Parathyroid adenoma (tissue), 2 donors: Measurements from ENCODE around the gene OR2Y1.

ENCODE experiments used
- H2AFZ ChIP-seq: fragments of 300-600 bp; sonication (generic); one replicate; pipeline ENCODE4 v1.7.0; 2017; ENCODE audit warnings: antibody characterized with exemption, mild to moderate bottlenecking
- H3K27ac ChIP-seq: fragments of 300-600 bp; sonication (generic); one replicate; pipeline ENCODE4 v1.7.0; 2017
- H3K27me3 ChIP-seq: fragments of 300-600 bp; sonication (generic); one replicate; pipeline ENCODE4 v1.7.0; 2017; ENCODE audit warnings: low read length; ENCODE audit not compliant: control insufficient read depth, insufficient read depth
- H3K36me3 ChIP-seq: fragments of 300-600 bp; sonication (generic); one replicate; pipeline ENCODE4 v1.7.0; 2017; ENCODE audit warnings: low read length; ENCODE audit not compliant: control insufficient read depth, insufficient read depth
- H3K4me1 ChIP-seq: fragments of 300-600 bp; sonication (generic); one replicate; pipeline ENCODE4 v1.7.0; 2017; ENCODE audit warnings: control low read depth
- H3K4me2 ChIP-seq: fragments of 300-600 bp; sonication (generic); one replicate; pipeline ENCODE4 v1.7.0; 2017; ENCODE audit warnings: low read length
- H3K4me3 ChIP-seq: fragments of 300-600 bp; sonication (generic); one replicate; pipeline ENCODE4 v1.7.0; 2017; ENCODE audit warnings: low read depth, low read length
- H3K79me2 ChIP-seq: fragments of 300-600 bp; sonication (generic); one replicate; pipeline ENCODE4 v1.7.0; 2017; ENCODE audit warnings: control low read depth
- H3K9ac ChIP-seq: fragments of 300-600 bp; sonication (generic); one replicate; pipeline ENCODE4 v1.7.0; 2017; ENCODE audit warnings: mild to moderate bottlenecking
- H3K9me3 ChIP-seq: fragments of 300-600 bp; sonication (generic); one replicate; pipeline ENCODE4 v1.7.0; 2017; ENCODE audit warnings: low read length; ENCODE audit not compliant: control insufficient read depth
- TF ChIP-seq, protein P1 (sequence below): fragments of 300-600 bp; sonication (generic); IDR thresholded peaks from one replicate; pipeline ENCODE4 v1.7.0; 2017; ENCODE audit warnings: antibody characterized with exemption, mild to moderate bottlenecking
- donor health status: primary hyperparathyroidism.

The OR2Y1 gene

DNA sequence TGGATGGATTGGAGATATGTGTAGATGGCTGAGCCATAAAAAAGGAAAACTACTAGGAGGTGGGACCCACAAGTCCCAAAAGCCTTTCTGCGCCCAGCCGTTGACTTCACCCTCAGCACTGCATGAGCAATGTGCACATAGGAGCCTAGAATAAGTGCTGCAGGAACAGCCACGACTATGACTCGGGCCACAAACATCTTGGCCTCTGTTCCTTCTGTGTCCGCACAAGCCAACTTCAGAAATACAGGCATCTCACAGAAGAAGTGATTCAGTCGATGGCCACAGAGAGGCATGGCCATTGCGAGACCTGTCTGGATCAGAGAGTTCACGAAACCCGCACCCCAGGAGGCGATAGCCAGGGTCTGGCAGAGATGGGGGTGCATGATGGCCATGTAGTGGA is 587 bp downstream of the OR2Y1 start:
- no peaks in the 10 kb centered on the region for H3K9me3 ChIP-seq
- H3K4me1 ChIP-seq: no peaks in the 10 kb centered on the region
- no peak overlapping the region for H3K4me2 ChIP-seq
- no peaks in the 10 kb centered on the region for H3K79me2 ChIP-seq
- no peak overlapping the region for H3K4me3 ChIP-seq
- no peaks in the 10 kb centered on the region for H3K36me3 ChIP-seq
- H3K27ac ChIP-seq: no peak overlapping the region
- no peak overlapping the region for H3K9ac ChIP-seq
- TF ChIP-seq, protein P1, sequence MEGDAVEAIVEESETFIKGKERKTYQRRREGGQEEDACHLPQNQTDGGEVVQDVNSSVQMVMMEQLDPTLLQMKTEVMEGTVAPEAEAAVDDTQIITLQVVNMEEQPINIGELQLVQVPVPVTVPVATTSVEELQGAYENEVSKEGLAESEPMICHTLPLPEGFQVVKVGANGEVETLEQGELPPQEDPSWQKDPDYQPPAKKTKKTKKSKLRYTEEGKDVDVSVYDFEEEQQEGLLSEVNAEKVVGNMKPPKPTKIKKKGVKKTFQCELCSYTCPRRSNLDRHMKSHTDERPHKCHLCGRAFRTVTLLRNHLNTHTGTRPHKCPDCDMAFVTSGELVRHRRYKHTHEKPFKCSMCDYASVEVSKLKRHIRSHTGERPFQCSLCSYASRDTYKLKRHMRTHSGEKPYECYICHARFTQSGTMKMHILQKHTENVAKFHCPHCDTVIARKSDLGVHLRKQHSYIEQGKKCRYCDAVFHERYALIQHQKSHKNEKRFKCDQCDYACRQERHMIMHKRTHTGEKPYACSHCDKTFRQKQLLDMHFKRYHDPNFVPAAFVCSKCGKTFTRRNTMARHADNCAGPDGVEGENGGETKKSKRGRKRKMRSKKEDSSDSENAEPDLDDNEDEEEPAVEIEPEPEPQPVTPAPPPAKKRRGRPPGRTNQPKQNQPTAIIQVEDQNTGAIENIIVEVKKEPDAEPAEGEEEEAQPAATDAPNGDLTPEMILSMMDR: no peak
- no peak overlapping the region for H2AFZ ChIP-seq
- no peaks in the 10 kb centered on the region for H3K27me3 ChIP-seq

DNA sequence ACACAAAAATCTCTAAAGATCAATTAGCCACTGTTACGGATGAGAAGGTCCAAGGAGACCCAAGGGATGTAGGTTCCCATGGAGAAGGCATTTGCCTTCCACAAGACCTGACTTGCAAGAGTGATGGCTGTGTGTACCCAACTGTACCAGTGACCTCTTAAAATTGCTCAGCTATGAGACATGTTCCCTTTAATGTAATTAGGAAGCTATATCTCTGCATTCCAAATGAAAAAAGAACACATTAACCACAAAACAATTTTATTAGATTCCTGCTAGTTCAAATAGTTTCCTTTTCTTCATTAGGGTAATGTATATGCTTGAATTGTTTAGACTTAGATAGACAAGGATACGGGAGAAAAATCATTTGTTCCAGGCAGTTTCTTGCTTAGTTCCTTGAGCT is 3.3 kb downstream of the OR2Y1 start:
- no peaks in the 10 kb centered on the region for H3K79me2 ChIP-seq
- no peaks in the 10 kb centered on the region for H3K27me3 ChIP-seq
- H3K4me3 ChIP-seq: no peak overlapping the region
- no peak overlapping the region for H3K27ac ChIP-seq
- no peak overlapping the region for H2AFZ ChIP-seq
- no peaks in the 10 kb centered on the region for H3K36me3 ChIP-seq
- TF ChIP-seq, protein P1: no peak
- H3K9me3 ChIP-seq: no peaks in the 10 kb centered on the region
- no peak overlapping the region for H3K9ac ChIP-seq
- no peak overlapping the region for H3K4me2 ChIP-seq
- no peaks in the 10 kb centered on the region for H3K4me1 ChIP-seq

DNA sequence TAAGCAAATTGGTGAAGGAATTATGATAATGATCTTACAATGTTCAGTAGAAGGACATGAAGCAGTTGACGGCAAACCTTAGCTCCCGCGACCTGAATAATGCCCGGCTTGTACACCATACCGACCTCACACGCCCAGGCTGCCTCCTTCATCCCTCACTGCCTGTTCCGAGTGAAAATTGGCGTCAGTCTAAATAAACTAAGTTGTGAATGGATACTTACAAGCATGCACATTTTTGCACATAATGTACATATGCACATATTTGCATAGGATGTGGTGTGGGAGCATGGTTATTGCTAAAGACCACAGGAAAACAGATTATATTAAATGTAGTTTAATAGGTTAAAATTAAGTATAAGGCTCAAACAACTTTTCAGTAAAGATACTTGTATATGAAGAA is 14.9 kb downstream of the OR2Y1 start:
- TF ChIP-seq, protein P1: no peak
- no peaks in the 10 kb centered on the region for H3K4me1 ChIP-seq
- no peak overlapping the region for H3K4me2 ChIP-seq
- no peak overlapping the region for H2AFZ ChIP-seq
- no peaks in the 10 kb centered on the region for H3K36me3 ChIP-seq
- no peak overlapping the region for H3K4me3 ChIP-seq
- no peak overlapping the region for H3K9ac ChIP-seq
- no peaks in the 10 kb centered on the region for H3K79me2 ChIP-seq
- H3K27me3 ChIP-seq: no peaks in the 10 kb centered on the region
- H3K9me3 ChIP-seq: no peaks in the 10 kb centered on the region
- no peak overlapping the region for H3K27ac ChIP-seq

DNA sequence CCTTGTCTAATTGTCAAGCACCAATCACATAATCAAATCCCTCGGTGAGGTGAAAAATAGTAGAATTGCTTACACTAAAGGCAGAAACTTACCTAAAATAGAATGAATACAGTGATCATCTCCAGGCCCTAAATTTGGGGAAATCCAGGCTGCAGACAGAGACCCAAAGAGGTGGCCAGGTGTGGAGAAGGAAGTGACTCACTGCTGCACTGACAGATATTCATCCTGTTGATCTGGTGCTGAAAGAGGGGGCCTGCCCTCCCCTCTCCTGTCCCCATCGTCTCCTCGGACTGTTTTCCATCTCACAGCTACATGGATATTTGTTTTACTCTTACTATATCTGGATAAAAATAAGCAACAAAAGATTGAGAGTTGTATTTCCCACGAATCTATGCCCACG is 15.9 kb downstream of the OR2Y1 start:
- Histone ChIP-seq H3K9ac (no peak overlapping the region), H3K79me2 (no peaks in the 10 kb centered on the region), H2AFZ (no peak overlapping the region), H3K4me3 (no peak overlapping the region), H3K9me3 (no peaks in the 10 kb centered on the region), H3K27ac (no peak overlapping the region), H3K4me1 (no peaks in the 10 kb centered on the region), H3K4me2 (no peak overlapping the region), H3K27me3 (no peaks in the 10 kb centered on the region), H3K36me3 (no peaks in the 10 kb centered on the region)
- TF ChIP-seq, protein P1: no peak

DNA sequence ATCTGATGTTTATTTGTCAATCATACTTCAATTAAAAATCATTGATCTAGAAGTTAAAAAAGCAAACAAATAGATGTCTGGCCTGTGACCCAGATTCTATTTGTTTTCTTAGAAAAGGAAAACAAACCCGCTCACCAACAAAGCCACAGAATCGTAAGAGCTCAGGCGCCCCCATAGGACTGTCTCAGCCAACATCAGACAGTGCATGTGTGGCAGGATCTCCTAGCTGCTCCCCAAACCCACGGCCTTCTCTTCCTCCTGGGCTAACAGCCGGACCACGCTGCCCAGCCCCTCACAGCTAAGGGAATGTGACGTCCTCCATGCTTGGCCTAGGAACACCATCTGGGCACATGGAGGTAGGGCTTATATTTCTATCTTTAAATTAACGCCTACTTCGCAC is 19.4 kb downstream of the OR2Y1 start:
- TF ChIP-seq, protein P1: no peak
- Histone ChIP-seq H3K9ac (no peak overlapping the region), H3K27me3 (no peaks in the 10 kb centered on the region)

More for the DNA sequence above, 19.4 kb downstream of the OR2Y1 start:
- Histone ChIP-seq H2AFZ (no peak overlapping the region), H3K36me3 (no peaks in the 10 kb centered on the region), H3K79me2 (no peaks in the 10 kb centered on the region), H3K4me3 (no peak overlapping the region), H3K9me3 (no peaks in the 10 kb centered on the region), H3K4me1 (no peaks in the 10 kb centered on the region), H3K27ac (no peak overlapping the region), H3K4me2 (no peak overlapping the region)
